GM23338 (cell line): Measurements from ENCODE around the gene IFNG. TPM values are rescaled to one million over a fixed set of nuclear protein-coding genes. Genes with fewer than 3 reads are reported as not detected.

Experiments
- ATAC-seq: fragments of 200-7000 bp; cut with Tn5 transposase; 3 replicates; pipeline ENCODE4 v1.9.1; 2020
- DNase-seq: peaks from one replicate; pipeline ENCODE4 v3.0.0-alpha.2; 2015; ENCODE audit warnings: low spot score
- H2AFZ ChIP-seq: fragments of 200-600 bp; sonication (generic); 2 replicates; pipeline ENCODE4 v1.8.0; 2016; ENCODE audit warnings: antibody characterized with exemption, mild to moderate bottlenecking, moderate library complexity
- H3F3A ChIP-seq: fragments of 200-600 bp; sonication (generic); replicated peaks from 2 replicates; pipeline ENCODE4 v1.8.0; 2017; ENCODE audit warnings: antibody characterized with exemption, mixed run types, low read depth
- H3K27ac ChIP-seq: fragments of 200-600 bp; sonication (generic); 2 replicates; pipeline ENCODE4 v1.6.1; 2016; ENCODE audit warnings: low read depth
- H3K27me3 ChIP-seq: fragments of 200-600 bp; sonication (generic); 2 replicates; pipeline ENCODE4 v1.8.0; 2016; ENCODE audit warnings: mild to moderate bottlenecking, mixed run types, moderate library complexity; ENCODE audit not compliant: insufficient read depth
- H3K36me3 ChIP-seq: fragments of 200-600 bp; sonication (generic); 2 replicates; pipeline ENCODE4 v1.8.0; 2016; ENCODE audit warnings: mild to moderate bottlenecking; ENCODE audit not compliant: insufficient read depth
- H3K4me1 ChIP-seq: fragments of 200-600 bp; sonication (generic); 2 replicates; pipeline ENCODE4 v1.8.0; 2016; ENCODE audit warnings: mild to moderate bottlenecking, moderate library complexity; ENCODE audit not compliant: insufficient read depth
- H3K4me2 ChIP-seq: fragments of 200-600 bp; sonication (generic); 2 replicates; pipeline ENCODE4 v1.7.1; 2017; ENCODE audit warnings: mixed run types
- H3K4me3 ChIP-seq: fragments of 200-600 bp; sonication (generic); 2 replicates; pipeline ENCODE4 v1.6.1; 2016; ENCODE audit warnings: mixed run types
- H3K79me2 ChIP-seq: fragments of 200-600 bp; sonication (generic); replicated peaks from 2 replicates; pipeline ENCODE4 v1.8.0; 2017; ENCODE audit warnings: mild to moderate bottlenecking; ENCODE audit not compliant: insufficient read depth
- H3K9me2 ChIP-seq: fragments of 200-600 bp; sonication (generic); 2 replicates; pipeline ENCODE4 v1.8.0; 2017; ENCODE audit not compliant: insufficient read depth
- H4K20me1 ChIP-seq: fragments of 200-600 bp; sonication (generic); replicated peaks from 2 replicates; pipeline ENCODE4 v1.8.0; 2017; ENCODE audit warnings: mild to moderate bottlenecking; ENCODE audit not compliant: insufficient read depth
- H3K27ac Mint-ChIP-seq: 2 replicates; pipeline ENCODE4 v1.8.0; 2020; ENCODE audit warnings: inconsistent platforms, mild to moderate bottlenecking, moderate library complexity, mixed read lengths
- H3K27me3 Mint-ChIP-seq: 3 replicates; pipeline ENCODE4 v1.8.0; 2022; ENCODE audit warnings: low read depth, mild to moderate bottlenecking, moderate library complexity, mixed read lengths, inconsistent platforms; ENCODE audit not compliant: insufficient read depth, poor library complexity
- H3K36me3 Mint-ChIP-seq: 3 replicates; pipeline ENCODE4 v1.8.0; 2021; ENCODE audit warnings: low read depth, mild to moderate bottlenecking, inconsistent platforms, moderate library complexity, mixed read lengths
- H3K4me1 Mint-ChIP-seq: 3 replicates; pipeline ENCODE4 v1.8.0; 2020; ENCODE audit warnings: mild to moderate bottlenecking, inconsistent platforms, mixed read lengths
- H3K4me3 Mint-ChIP-seq: 3 replicates; pipeline ENCODE4 v1.8.0; 2021; ENCODE audit warnings: moderate library complexity, mild to moderate bottlenecking, inconsistent platforms, mixed read lengths
- H3K9me3 Mint-ChIP-seq: 3 replicates; pipeline ENCODE4 v1.8.0; 2020; ENCODE audit warnings: moderate library complexity, mild to moderate bottlenecking, inconsistent platforms, mixed read lengths
- REST ChIP-seq: IDR thresholded peaks from one replicate; pipeline ENCODE4 v1.6.1; 2018; ENCODE audit warnings: antibody characterized with exemption; ENCODE audit not compliant: unreplicated experiment
- ZNF462 ChIP-seq: fragments of 250-450 bp; sonication (Bioruptor Pico); IDR thresholded peaks from 2 replicates; pipeline ENCODE4 v1.5.0; 2020; ENCODE audit warnings: mild to moderate bottlenecking, moderate library complexity
- polyA plus RNA-seq: library from polyadenylated mRNA; unstranded; fragments of >200 nt; fragmentation: Nextera tagmentation; extraction: Ambion mirVana; gene quantifications from 2 replicates; pipeline ENCODE4 v1.2.1, GENCODE V29; 2016
- total RNA-seq: library from RNA; depleted of rRNA; stranded (reverse); fragments of >200 nt; shearing (Covaris generic); gene quantifications from 2 replicates; pipeline ENCODE4 v1.2.3, GENCODE V29; 2014

The IFNG gene
- total and polyA plus RNA-seq, 2 experiments from 2014 or later: not detected

GRCh38 chr12:68198507-68199086 is 39.1 kb upstream of the IFNG start:
- no peak for TF ChIP-seq REST
- TF ChIP-seq ZNF462 (CRISPR knock-in tag): no peak
- no peak overlapping the region for H3K27ac ChIP-seq
- H3K4me3 ChIP-seq: no peak overlapping the region
- H3F3A ChIP-seq: no peaks in the 10 kb centered on the region
- H3K9me2 ChIP-seq: 0 out of 2 replicates have a peak, but pooled peaks cover 3% of the 10 kb centered on the region
- Mint-ChIP-seq H3K4me1 (peaks cover 16% of the 10 kb centered on the region), H3K27ac (no peak overlapping the region), H3K36me3 (no peaks in the 10 kb centered on the region), H3K4me3 (no peak overlapping the region), H3K27me3 (peaks cover 2% of the 10 kb centered on the region), H3K9me3 (no peaks in the 10 kb centered on the region)
- DNase-seq (no peak), ATAC-seq (no peak)
- no peak overlapping the region for H3K4me2 ChIP-seq
- H3K79me2 ChIP-seq: no peaks in the 10 kb centered on the region
- no peaks in the 10 kb centered on the region for H3K36me3 ChIP-seq
- H4K20me1 ChIP-seq: no peaks in the 10 kb centered on the region
- H2AFZ ChIP-seq: peak overlapping the region; percentile 69; the same call in 1 of the 2 replicates
- peaks cover 11% of the 10 kb centered on the region; the same call in 1 of the 2 replicates for H3K4me1 ChIP-seq
- H3K27me3 ChIP-seq: no peaks in the 10 kb centered on the region
